Activated CD4-positive, alpha-beta T cell treated with anti-CD3 and anti-CD28 coated beads for 4 hours (primary cell): ENCODE measurements around the gene C2CD4D.
A peak's percentile ranks its signal among the peaks of the same experiment; 100 is the strongest.

Experiments
- DNase-seq, 2 donors: peaks; one replicate each; pipeline ENCODE4 v3.0.0-alpha.2; 2020

The C2CD4D gene

GRCh38 chr1:151832318-151832980, 7.2 kb downstream of the C2CD4D start:
- no peak for DNase-seq

DNA sequence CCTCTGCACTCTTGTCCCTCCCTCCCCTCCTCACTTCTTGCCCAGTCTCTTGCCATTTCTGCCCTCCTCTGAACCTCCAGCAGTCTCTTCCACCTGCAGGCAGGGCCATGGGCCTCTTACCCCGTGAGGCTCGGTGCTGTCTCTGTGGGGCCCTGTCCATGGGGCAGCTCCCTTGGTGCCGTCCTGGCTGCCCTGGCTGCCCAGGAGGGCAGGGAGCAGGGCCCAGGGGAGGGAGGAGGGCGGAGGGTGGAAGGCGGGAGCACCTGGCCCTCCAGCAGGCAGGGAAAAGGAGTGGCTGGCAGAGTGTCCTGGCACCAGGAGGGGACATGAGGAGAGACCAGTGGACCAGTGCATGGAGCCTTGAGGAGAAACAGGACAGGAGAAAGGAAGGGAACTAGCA, 8.0 kb downstream of the C2CD4D start, which contains the start of gene RORC:
TSS of gene RORC (minus strand) at position 198 of the 400 bp plus-strand sequence. CDS start at position 160, 38 bp downstream.
- DNase-seq, result no peak

- no peak for DNase-seq
Observed at GRCh38 chr1:151831256-151831591, 8.4 kb downstream of the C2CD4D start.

DNA sequence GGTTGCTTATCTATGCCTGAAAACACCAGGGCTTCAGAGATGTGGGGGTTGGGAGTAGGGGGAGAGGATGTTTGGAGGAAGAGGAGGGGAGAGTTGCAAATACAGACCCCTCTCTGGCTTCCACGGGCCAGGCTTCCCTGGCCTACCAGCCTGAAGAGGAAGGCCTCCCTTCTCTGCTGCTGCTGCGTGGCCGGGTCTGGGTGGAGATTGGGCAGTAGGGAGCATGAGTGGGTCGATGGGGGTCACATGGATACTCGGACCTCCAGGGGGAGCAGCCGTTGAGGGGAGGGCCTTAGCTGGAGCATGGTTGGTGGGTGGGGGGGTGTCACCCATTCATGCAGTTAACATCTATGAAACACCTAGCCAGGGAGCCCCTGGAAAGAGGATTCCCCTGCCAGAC, 9.6 kb downstream of the C2CD4D start:
- no peak for DNase-seq

GRCh38 chr1:151829352-151830046, 10.1 kb downstream of the C2CD4D start:
- no peak for DNase-seq

DNA sequence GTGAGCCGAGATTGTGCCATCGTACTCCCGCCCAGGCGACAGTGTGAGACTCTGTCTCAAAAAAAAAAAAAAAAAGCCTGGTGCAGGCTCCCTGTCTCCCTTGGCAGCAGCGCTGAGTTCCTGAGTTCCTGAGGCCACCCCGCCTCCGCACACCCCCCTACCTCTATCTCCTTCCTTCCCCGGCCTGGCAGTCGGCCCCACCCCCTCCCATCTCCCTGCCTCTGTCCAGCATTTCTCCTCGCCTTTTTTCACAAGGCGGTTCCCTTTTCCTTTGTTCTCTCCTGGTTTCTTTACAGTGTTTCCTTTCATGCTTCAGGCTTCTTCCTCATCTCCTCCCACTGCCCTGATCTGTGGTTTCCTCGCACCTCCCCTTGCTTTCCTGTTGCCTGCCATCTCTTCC, 10.7 kb downstream of the C2CD4D start:
- no peak for DNase-seq

- DNase-seq, result peak in 1 of 2 donors; percentile 38
Observed at GRCh38 chr1:151827853-151828252, 11.8 kb downstream of the C2CD4D start.

DNA sequence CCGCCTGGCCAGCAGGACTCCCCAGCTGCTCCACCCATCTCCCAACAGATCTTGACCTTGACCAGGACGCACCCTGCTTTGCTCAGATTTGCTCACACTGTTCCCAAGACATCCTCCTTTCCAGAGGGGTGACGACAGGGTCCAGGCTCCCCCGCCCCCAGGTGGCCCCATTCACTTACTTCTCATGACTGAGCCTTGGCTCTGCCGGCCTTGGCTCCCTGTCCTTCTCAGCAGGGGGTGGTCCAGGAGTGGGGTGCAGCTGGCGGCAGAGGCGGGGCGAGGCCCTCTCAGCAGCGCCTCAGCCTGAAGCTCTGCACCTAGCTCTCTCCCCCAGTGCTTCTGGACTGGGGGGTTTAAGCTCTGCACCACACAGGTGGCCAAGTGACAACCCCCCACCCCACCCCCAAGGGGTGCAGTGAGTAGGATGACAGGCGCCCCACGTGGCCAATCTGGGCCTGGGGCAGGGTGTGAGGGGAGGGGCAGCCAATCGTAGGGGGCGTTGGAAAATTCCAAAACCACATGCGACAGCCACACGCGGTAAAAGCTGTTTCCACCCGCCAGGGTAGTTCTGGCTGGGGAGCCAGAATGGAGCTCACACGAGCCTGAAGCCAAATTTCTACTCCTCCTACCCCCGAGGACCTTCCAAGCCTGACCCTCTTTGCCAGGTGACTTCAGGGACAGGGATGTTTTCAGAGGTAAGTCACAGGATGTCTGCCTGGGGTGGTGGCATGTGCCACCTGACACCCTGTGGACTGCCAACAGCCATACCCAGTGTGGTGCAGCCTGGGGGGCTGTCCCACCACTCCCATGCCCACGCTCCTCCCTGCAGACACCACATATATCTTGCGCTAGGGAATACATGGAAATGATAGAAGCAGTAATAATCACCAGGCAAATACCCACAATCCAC, 13.6 kb downstream of the C2CD4D start:
- peak; percentile 55 to 68 for DNase-seq

GRCh38 chr1:151825204-151825603, 14.4 kb downstream of the C2CD4D start:
- DNase-seq, result no peak

DNA sequence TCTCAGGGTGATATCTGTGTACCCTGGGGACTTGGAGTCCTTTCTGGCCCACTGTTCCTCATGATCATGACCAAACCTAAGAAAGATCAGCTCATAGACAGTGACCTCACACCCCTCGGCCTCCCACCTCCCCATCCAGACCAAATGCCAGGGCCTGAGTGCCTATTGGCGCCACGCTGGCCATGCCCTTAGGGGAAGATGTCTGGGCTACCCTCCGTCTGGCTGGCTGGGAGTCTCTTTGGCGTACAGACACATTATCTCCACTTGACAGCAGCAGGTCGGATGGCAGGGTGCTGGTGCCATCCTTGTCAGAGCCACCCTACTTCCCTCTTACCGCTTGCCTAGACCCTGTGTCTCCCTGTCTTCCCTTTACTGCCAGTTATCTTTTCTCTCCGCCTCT, 16.4 kb downstream of the C2CD4D start:
- no peak for DNase-seq

DNA sequence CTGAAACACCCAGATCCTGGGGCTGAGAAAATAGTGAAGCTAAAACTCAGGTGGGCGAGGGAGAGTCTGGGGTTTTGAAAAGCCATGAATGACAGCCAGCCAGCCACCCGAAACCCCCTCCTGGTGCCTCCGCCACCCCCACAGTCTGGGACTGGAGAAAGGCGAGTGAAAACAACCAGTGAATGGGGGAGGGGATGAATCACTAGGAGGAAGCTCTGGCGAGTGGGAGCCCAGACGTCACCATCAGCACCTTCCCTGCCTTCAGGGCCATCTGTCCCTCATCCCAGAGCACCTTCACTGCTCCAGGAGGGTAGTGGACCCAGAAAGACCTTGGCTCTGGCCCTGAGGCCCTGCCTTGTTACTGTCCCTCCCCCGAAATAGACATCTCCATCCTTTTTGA, 17.2 kb downstream of the C2CD4D start:
- peak; percentile 70 to 76 for DNase-seq

DNA sequence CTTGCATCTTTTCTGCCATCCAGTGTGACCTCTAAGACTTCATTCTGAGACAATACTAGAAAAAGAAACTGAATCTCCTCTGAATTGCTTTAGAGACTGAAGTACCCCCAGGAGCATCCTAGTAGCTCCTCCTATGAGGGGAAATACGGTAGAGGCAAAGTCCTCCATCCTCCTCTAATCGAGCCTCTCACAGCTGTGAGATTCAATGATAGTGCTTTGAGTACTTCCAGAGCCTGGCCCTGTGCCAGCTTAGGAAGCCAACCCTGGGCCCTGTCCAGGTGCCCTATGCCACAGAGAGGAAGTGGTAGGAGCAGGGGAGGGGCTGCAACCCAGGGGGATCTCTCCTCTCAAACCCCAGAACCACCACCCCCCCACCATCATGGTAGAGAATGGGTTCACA, 18.7 kb downstream of the C2CD4D start:
- DNase-seq, result no peak

DNA sequence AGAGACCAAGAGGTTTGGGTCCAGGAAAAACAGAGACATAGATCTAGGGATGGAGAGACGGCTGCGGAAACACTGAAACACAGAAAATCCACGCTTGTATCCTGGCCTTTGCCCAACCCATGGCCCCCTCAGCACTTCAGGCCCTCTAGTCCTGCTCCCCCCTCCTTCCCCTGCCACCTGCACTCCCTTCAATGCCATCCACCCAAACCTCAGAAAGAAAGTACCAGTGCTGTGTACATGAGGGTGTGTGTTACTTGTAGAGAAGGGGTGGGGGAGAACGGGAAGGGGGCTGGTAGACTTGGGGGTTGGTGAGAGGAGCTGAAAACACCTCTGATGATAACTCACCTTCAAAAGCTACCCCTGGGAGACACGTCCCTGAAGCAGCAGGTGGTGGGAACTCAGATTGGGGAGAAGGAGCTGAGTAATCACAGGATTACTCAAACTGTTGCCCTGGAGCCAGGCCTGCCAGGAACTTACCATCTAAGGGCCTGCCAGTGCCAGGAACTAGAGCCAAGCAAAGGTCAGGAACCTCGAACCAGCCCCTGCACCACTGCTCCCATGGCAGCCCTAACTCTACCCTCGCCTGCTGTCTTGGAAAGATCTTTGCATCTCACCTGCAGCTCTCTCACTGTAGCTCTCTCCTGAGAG, 19.5 kb downstream of the C2CD4D start:
- DNase-seq, result no peak

DNA sequence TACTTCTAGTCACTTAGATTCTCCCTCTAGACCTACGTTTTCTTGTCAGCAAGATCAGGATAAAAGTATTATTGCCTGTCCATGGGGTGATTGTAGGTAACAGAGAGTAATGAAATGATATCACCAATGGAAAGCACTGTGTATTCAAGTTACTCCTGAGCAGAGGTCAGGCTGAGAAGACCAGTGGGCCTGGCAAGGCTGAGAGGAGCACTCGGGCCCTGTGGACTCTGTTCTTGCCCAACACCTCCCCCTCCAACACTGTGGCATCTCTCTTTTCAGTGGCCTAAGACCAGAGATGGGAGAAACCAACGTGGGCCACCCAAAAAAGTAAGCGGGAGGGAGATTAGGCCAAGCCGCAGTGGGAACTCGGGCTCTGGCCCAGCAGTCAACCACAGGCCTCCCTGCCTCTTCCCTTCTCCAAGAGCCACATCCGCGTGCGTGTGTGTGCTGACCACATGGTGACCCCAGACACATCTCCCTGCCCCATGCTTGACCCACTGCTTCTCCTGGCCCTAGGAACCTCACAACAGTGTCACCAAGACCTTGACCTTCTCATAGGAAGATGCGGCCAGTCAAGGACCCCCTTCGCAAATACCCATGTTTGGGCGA, 20.3 kb downstream of the C2CD4D start:
- no peak for DNase-seq

- DNase-seq, result no peak
Observed at GRCh38 chr1:151817353-151817730, 22.3 kb downstream of the C2CD4D start.

DNA sequence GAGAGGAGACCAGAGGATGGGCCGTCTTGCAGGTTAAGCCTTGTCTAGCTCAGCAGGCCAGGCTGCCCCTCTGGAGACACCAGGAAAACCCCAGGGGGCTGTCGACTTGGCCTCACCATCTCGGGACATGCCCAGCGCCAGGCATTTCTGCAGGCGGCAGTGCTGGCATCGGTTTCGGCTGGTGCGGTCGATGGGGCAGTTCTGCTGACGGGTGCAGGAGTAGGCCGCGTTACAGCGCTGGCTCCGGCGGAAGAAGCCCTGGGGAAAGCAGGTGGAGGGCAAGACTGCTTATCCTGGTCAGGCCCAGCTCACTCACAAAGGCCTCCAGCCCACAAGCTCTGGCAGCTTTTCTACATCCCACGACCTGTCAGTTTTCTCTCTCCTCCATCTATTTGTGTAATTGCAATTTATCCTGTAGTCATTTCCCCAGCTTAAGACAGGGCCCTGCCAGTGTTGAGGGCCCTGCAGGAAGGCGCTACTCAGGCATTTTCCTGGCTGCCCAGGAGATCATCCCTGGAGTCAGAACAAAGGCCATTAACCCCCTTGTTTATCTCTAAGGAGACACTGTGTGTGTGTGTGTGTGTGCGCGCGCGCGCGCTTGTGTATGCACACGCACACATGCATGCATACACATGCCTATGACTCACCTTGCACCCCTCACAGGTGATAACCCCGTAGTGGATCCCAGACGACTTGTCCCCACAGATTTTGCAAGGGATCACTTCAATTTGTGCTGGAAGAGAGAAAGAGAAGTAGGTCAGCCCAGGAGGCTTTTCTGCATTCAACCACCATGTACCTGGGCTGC, 22.9 kb downstream of the C2CD4D start:
- DNase-seq, result no peak

GRCh38 chr1:151815716-151816327, 23.8 kb downstream of the C2CD4D start:
- DNase-seq, result no peak

- no peak for DNase-seq
Observed at GRCh38 chr1:151814971-151815545, 24.6 kb downstream of the C2CD4D start.

DNA sequence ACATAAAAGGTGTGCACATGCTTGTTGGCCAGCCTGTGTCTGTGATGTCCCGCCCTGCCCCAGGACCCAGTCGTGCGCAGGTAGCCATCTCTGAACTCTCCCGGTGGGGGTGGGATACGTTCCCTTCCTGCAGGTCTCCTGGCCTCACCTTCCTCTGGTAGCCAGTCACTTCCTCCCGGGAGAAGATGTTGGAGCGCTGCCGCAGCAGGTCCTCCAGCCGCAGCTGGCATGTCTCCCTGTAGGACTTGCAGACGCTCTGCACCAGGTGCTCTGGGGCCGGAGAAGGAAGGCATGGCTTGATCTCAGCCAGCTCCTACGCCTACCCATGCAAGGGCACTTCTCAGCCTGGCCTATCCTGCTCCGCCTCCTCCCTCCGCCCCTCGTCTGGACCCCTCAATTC, 25.2 kb downstream of the C2CD4D start:
- DNase-seq, result no peak

DNA sequence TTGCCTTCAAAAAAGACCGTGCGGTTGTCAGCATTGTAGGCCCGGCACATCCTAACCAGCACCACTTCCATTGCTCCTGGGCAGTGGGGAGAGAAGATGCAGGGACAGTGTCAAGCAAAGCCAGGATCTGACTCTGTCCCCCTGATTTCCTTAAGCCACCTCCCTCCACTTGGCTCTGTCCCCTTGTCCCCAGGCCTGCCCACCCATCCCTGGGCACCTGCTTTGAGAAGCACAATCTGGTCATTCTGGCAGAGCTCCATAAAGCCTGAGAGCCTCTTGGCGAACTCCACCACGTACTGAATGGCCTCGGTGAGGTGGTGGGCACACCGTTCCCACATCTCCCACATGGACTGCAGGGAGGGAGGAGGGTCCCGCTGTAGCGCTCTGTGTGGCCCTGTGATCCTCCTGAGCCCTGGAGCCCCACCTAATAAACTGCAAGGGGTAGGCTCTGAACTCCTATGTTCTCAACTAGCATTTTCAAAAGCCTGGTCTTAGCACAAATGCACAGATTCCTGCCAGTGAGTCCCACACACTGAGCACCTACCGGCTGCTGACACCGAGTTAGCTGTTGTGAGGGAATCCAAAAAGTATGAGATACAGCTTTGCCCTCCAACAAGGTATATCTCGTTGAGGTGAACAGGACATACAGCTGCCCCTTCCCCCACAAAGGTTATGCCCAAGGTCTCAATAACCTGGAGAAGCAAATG, 26.2 kb downstream of the C2CD4D start:
- no peak for DNase-seq
